ENCODE measurements around the gene NYAP2.

- TF ChIP-seq CTCF (IDR thresholded peaks at IDR 0.05) (no peak), POLR2AphosphoS5 (IDR thresholded peaks at IDR 0.05) (no peak), EP300 (IDR thresholded peaks at IDR 0.05) (no peak), POLR2A (IDR thresholded peaks at IDR 0.05) (no peak)
These were observed 17.3 kb downstream of the NYAP2 start for GRCh38 chr2:225416616-225417367.
